Measurements from ENCODE around the gene TSHZ3. TPM values are rescaled to one million over a fixed set of nuclear protein-coding genes. Genes with fewer than 3 reads are reported as not detected.

Gene TSHZ3
- total and polyA plus RNA-seq, 2 of the 8 experiments (the other 6 are each of a cell fraction or from before 2014, with no cell fraction given), result 3.1 to 12.3 TPM

DNA sequence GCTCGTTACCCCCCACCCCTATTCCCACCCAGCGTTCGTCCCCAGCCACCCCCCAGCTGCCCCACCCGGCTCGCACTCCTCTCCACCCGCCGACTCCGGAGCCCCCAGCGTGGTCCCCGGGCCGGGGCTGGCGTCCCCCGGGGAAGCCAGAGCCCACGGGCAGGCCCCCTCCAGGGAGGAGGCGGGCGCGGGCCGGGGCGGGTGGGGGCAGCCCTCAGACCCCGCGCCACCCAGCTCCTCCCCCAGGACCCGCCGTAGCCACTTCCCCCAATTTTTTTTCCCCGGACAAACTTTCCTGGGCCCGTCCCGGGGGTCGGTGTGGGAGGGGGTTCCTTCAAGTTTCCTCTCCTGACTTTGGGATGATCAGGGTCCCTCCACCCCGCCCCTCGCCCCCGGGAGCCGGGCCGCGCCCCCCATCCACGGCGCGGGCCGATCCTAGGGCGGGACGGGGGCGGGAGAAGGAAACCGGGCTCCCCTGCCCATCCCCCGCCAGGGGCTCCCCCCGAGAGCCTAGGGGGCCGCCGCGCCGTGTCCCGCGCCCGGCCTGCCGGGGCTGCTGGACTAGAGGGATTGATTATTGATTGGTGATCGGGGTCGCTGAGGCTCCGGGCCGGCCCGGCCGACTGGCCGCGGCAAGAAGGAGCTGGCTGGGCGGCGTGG is 927 bp upstream of the TSHZ3 start:
- H3K9ac ChIP-seq (replicated peaks in 1 of 4; ENCODE audit: extremely low read depth in 1 of 4, low read depth in 3 of 4, low read length in 3 of 4), result no peak overlapping the region; a peak in 1 of 7 replicates
- H4K5ac ChIP-seq (ENCODE audit: insufficient read length, low read depth, low read length), result no peak overlapping the region
- no peak overlapping the region for H3K23ac ChIP-seq (ENCODE audit: insufficient read length)
- H3K79me1 ChIP-seq (ENCODE audit: low read depth, low read length), result no peaks in the 10 kb centered on the region
- H3K18ac ChIP-seq (ENCODE audit: extremely low read depth, low read length), result no peak overlapping the region; the same call in 1 of the 2 replicates
- peaks cover 34 to 67% (median 52%) of the 10 kb centered on the region in 4 experiments; a peak in 6 of 7 replicates for H3K27me3 ChIP-seq (replicated peaks in 1 of 4; ENCODE audit: control insufficient read depth in 3 of 4, extremely low read depth in 1 of 4, insufficient read depth in 3 of 4, low read length in 3 of 4)
- H2BK5ac ChIP-seq (ENCODE audit: low read depth, low read length), result no peak overlapping the region
- H2BK20ac ChIP-seq (ENCODE audit: low read length), result no peak overlapping the region
- WGBS, 2 experiments (ENCODE audit: extremely low coverage in 1 of 2, insufficient coverage in 1 of 2, insufficient read length in 1 of 2, insufficient replicate concordance in 2 of 2, low coverage in 1 of 2, low lambda C conversion rate in 2 of 2, missing lambda C conversion rate in 1 of 2), result 1% methylated on average over 14 of the region's 61 CpGs; no CpG with 5 or more reads in 1 of the 2 experiments
- H3K14ac ChIP-seq (ENCODE audit: insufficient read length), result no peak overlapping the region
- H4K20me1 ChIP-seq (replicated peaks in 1 of 2; ENCODE audit: control insufficient read depth in 1 of 2, insufficient read depth in 2 of 2, low read length in 2 of 2), result peaks cover 0 to 15% of the 10 kb centered on the region in 2 experiments
- no peak overlapping the region for H2BK12ac ChIP-seq (ENCODE audit: low read depth, low read length)
- no peak overlapping the region for H2AK5ac ChIP-seq (ENCODE audit: low read depth, low read length)
- no peak overlapping the region for H2BK120ac ChIP-seq (replicated peaks; ENCODE audit: low read depth, low read length)
- H2BK15ac ChIP-seq (ENCODE audit: low read length), result no peak overlapping the region
- H4K8ac ChIP-seq (ENCODE audit: extremely low read depth, insufficient read depth, low read length), result no peak overlapping the region
- H3K23me2 ChIP-seq (ENCODE audit: low read depth, low read length), result peaks cover 35% of the 10 kb centered on the region; the same call in 1 of the 2 replicates
- H3K79me2 ChIP-seq (ENCODE audit: control insufficient read depth in 1 of 2, insufficient read depth in 2 of 2, low read length in 2 of 2), result peaks cover 0 to 36% of the 10 kb centered on the region in 2 experiments; a peak in 2 of 4 replicates
- H3K4ac ChIP-seq (replicated peaks; ENCODE audit: insufficient read length, low read depth, low read length), result no peak overlapping the region
- H2AFZ ChIP-seq (ENCODE audit: low read length), result no peak overlapping the region; the same call in 1 of the 2 replicates
- no peak overlapping the region for H4K91ac ChIP-seq (replicated peaks; ENCODE audit: insufficient read length, low read length)
- no peaks in the 10 kb centered on the region for H3K9me3 ChIP-seq (ENCODE audit: insufficient read depth in 2 of 2, low read depth in 1 of 2, low read length in 1 of 2)
- FAIRE-seq (no peak), DNase-seq (ENCODE audit: low read depth in 1 of 2, low spot score in 2 of 2) (peak in 1 of 2 experiments; percentile 73)
- ChIA-PET CTCF (ENCODE audit: partially characterized antibody) (interaction anchor here (0.6 kb wide), 1 partner anchor 571 kb away, joined by 3 read pairs; no protein-coding TSS in a partner anchor), POLR2A (ENCODE audit: partially characterized antibody) (interaction anchor here (0.6 kb wide), 1 partner anchor 213 kb away, joined by 3 read pairs; no protein-coding TSS in a partner anchor)
- H3K4me3 ChIP-seq (ENCODE audit: extremely low read depth in 1 of 4, insufficient read depth in 2 of 4, low read depth in 3 of 4, low read length in 4 of 4), result peak overlapping the region; percentile 40 to 90 (median 58)
- H3K56ac ChIP-seq (replicated peaks; ENCODE audit: insufficient read length, low read depth, low read length), result no peak overlapping the region
- H3K27ac ChIP-seq (ENCODE audit: low read depth, low read length), result no peak overlapping the region
- peak overlapping the region; percentile 36 to 51 for H3K4me2 ChIP-seq (ENCODE audit: insufficient read depth in 1 of 2, low read depth in 2 of 2, low read length in 2 of 2)
- no peaks in the 10 kb centered on the region for H3K36me3 ChIP-seq (ENCODE audit: control insufficient read depth in 2 of 4, insufficient read depth in 4 of 4, low read length in 3 of 4)
- H3K4me1 ChIP-seq (replicated peaks in 1 of 4; ENCODE audit: control insufficient read depth in 3 of 4, insufficient read depth in 4 of 4, low read length in 3 of 4), result peaks cover 14 to 34% (median 21%) of the 10 kb centered on the region in 4 experiments
- peak; percentile 64 for TF ChIP-seq KDM4A (IDR thresholded peaks at IDR 0.05; ENCODE audit: low read depth, low read length, severe bottlenecking)
